ENCODE data around the gene ZNF488.

Gene ZNF488

DNA sequence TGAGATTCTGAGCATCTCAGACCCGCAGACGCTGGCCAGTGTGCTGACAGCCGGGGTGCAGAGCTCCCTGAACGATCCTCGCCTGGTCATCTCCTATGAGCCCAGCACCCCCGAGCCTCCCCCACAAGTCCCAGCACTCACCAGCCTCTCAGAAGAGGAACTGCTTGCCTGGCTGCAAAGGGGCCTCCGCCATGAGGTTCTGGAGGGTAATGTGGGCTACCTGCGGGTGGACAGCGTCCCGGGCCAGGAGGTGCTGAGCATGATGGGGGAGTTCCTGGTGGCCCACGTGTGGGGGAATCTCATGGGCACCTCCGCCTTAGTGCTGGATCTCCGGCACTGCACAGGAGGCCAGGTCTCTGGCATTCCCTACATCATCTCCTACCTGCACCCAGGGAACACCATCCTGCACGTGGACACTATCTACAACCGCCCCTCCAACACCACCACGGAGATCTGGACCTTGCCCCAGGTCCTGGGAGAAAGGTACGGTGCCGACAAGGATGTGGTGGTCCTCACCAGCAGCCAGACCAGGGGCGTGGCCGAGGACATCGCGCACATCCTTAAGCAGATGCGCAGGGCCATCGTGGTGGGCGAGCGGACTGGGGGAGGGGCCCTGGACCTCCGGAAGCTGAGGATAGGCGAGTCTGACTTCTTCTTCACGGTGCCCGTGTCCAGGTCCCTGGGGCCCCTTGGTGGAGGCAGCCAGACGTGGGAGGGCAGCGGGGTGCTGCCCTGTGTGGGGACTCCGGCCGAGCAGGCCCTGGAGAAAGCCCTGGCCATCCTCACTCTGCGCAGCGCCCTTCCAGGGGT, 35.2 kb downstream of the ZNF488 start:
- DNase-seq = no peak

DNA sequence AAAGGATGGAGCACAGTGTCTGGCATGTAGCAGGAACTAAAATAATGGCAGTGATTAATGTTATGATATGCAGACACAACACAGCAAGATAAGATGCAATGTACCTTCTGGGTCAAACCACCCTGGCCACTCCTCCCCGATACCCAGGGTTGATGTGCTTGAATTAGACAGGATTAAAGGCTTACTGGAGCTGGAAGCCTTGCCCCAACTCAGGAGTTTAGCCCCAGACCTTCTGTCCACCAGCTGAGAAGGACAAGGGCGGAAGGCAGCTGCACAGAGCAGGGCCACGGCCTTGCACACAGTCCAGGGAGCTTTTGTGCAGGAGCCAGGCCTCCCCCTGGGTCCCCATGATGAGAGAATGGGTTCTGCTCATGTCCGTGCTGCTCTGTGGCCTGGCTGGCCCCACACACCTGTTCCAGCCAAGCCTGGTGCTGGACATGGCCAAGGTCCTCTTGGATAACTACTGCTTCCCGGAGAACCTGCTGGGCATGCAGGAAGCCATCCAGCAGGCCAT, 35.9 kb downstream of the ZNF488 start, which contains the start of gene RBP3:
RBP3 (plus strand) TSS at position 226 of the 514 bp plus-strand sequence; CDS start at position 348, 122 bp downstream.
- DNase-seq = no peak

DNA sequence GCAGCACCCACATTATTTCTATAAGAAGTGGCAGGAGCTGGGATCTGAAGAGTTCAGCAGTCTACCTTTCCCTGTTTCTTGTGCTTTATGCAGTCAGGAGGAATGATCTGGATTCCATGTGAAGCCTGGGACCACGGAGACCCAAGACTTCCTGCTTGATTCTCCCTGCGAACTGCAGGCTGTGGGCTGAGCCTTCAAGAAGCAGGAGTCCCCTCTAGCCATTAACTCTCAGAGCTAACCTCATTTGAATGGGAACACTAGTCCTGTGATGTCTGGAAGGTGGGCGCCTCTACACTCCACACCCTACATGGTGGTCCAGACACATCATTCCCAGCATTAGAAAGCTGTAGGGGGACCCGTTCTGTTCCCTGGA, 36.8 kb downstream of the ZNF488 start:
- no peak for DNase-seq

DNA sequence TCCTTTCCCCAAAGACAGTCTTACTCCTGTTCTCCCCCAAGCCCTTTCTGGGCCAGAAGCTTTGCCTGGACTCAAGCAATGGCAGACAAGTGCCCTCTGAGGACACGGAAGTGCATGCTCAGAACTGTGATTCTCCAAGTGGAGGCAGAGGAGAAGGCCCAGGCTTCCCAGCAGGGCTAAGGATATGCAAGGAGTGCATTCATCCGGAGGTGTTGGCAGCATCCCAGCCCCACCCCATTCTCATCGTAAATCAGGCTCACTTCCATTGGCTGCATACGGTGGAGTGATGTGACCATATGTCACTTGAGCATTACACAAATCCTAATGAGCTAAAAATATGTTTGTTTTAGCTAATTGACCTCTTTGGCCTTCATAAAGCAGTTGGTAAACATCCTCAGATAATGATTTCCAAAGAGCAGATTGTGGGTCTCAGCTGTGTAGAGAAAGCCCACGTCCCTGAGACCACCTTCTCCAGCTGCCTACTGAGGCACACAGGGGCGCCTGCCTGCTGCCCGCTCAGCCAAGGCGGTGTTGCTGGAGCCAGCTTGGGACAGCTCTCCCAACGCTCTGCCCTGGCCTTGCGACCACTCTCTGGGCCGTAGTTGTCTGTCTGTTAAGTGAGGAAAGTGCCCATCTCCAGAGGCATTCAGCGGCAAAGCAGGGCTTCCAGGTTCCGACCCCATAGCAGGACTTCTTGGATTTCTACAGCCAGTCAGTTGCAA, 37.4 kb downstream of the ZNF488 start:
- DNase-seq = no peak

DNA sequence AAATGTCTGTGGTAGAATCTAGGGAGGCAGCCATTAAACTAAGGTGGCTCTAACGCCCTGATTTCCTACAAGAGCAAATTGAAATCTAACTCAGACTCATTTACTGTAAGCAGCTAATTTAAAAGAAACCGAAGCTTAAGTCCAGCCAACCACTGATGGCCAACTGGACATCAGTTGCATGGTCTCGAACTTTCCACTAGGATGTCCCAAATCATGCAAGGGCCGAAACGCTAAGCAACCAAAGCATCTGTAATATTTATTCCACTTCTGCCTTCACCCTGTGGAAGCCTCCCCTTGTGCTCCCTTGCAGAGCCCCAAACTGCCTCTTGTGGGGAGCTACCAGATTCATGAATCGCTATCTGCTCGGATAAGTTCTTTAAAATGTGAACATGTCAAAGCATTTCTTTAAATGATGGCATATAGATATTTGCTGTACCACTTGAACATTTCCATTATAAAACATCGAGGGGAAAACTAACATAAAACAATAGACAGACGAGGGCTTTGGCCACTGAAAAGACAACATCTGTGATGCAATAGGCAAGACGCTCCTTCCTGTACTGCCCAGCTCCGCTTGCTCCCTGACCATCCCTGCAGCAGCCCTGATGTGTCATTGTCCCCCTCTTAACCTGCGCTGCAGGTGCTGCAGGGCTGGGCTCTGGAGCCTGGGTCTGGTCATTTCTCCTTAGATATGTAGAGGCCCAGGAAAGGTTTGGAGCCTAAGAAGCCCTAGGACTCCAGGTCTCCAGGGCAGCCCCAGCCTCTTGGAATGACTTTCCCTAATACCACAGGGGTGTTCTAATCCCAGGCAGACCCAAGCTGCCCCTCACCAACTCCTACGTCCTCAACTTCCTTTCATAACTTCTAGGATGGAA, 38.9 kb downstream of the ZNF488 start:
- no peak for DNase-seq

DNA sequence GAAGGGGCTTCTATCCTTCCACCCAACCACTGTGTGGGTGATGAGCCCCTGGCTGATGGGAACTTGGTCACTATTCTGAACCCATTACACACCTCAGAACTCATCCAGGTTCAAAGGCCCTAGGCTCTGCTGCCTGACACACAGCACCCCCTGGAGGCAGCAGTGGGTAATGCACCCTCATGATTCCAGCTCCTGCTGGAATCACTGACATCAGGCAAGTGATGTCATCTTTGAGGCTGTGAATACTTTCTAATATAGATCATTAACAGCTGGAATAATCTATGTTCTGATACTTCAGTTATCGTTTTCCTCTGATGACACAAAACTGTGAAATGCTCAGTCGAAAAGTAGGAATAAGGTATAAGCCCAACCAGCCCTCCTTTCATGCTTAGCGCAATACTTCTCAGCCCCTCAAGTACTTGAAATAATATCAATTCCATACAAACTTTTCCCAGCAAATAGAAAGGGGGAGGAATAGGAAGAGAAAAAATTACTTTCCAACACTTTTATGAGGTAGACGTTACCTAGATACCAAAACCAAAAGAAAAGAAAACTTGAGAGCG, 43.4 kb downstream of the ZNF488 start:
- DNase-seq = peak; percentile 41

DNA sequence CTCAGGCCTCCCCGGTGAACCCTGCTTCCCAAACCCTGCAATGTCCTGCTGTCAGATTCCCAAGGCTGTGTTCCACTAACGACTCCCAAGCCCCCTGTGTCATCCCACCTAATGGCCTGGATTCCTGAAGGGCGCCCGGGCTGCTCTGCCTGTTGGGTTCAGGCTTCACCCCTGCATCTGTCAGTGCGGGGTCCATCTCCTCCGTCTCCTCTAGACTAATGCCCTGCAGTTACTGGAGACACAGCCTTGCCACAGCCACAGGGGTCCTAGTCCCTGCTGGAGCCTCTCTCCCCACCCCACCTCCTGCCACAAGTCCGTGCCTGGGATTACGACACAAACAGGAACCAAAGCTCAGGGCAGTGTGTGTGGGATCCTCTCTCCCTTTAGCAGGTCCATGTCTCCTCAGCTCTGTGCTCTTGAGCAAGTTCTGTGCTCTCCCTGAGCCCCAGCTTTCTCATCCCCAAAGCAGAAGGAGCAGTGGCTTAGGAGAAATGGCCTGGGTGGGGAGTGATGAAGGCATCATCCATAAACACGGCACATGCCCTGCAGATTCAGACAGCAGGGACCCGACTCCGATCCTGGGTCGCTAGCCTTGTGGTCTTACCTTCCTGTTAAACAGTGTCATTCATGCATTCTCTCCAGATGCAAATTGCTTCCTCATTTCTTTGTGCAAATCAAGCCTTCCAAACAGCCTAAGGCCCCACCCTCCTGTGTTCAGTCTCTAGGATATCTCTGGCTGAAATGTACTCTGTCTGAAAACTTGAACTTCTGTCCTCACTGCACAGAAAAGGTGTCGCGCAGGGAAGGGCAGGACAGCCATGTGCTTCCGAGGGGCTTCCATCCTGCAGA, 44.1 kb downstream of the ZNF488 start:
- DNase-seq = no peak

DNA sequence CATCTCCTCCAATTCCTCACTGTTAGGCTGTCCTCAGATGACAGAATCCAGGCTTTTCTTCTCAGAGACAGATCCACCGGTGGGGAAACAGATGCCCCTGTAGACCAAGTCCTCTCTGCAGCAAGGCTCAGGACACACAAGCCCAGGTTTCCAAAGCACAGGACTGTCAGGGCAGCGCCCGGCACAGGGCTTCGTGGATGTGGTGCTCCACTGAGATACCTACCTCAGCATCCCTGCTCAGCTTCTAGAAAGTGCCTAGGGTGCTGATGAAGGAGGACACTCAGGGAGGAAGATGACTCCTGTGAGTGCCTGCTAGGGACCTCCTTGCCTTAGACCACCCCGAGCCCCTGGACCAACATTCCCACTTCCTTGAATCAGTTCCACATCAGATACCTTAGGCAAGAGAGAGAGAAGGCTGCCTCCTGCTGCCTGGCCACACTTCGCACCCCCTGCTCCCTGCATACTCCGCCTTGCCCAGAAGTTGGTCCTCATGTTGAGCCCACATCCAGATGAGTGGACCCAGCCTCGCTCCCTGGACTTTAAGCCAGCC, 44.8 kb downstream of the ZNF488 start:
- no peak for DNase-seq

DNA sequence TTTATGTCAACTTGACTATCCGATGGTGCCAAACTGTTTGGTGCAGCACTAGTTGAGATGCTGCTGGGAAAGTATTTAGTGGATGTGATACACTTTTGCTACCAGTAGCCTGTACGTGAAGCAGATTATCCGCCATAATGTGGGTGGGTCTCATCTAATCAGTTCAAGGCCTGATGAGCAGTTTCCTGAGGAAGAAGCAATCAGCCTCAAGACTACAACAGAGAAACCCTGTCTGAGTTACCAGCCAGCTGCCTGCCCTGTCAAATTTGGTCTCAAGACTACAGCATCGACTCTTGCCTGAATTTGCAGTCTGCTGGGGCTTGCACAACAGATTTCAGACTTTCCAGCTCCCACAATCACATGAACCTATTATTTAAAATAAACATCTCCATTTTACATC, 46.8 kb downstream of the ZNF488 start:
- DNase-seq = no peak

DNA sequence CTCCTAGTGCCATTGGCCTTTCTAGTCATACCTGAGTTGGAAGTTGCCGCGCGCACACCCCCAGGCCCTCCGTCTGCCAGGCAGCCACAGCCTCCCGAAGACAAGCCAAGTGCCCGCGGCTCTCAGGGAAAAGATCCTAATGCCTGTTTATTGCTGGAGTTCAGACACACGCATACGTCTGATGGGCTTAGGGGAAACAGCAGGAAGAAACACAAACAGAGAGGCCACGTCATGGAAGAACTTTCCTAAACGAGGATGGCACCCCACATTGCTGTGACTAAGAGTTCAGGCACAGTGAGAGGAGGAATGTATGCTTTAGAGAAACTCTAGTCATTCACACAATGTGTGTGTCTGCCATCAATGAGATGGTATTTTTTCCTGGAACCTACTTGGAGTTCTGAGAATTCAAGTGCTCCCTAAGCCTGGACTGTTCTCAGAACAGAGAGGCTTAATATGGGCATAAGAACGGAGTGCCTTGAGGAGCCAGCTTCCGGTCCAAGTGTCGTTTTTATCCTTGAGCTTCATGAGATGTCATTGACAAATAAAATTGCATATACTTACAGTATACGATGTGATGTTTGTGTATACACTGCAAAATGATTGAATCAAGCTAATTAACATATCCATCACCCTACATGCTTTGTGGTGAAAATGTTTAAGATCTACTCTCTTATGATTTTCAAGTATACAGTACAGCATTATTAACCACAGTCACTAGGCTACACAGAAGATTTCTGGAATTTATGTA, 47.5 kb downstream of the ZNF488 start:
- DNase-seq = no peak

DNA sequence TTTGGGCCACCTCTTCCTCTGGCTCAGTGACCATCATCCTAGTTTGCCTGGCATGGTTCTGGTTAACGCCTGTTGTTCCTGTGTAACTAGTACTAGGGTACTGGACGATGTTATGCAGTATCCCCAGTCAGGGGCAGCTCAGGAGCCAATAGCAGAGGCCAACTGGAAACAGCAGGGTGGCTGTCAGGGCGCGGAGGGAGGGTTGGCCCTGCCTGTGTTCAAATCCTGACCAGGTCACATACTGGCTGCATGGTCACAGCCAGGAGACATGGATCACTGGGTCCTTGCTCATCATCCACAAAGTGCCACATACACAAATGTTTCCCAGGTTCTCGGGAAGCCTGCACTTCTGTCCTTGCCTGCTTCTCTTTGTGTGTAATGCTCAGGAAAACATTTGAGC, 48.2 kb downstream of the ZNF488 start:
- DNase-seq = no peak

DNA sequence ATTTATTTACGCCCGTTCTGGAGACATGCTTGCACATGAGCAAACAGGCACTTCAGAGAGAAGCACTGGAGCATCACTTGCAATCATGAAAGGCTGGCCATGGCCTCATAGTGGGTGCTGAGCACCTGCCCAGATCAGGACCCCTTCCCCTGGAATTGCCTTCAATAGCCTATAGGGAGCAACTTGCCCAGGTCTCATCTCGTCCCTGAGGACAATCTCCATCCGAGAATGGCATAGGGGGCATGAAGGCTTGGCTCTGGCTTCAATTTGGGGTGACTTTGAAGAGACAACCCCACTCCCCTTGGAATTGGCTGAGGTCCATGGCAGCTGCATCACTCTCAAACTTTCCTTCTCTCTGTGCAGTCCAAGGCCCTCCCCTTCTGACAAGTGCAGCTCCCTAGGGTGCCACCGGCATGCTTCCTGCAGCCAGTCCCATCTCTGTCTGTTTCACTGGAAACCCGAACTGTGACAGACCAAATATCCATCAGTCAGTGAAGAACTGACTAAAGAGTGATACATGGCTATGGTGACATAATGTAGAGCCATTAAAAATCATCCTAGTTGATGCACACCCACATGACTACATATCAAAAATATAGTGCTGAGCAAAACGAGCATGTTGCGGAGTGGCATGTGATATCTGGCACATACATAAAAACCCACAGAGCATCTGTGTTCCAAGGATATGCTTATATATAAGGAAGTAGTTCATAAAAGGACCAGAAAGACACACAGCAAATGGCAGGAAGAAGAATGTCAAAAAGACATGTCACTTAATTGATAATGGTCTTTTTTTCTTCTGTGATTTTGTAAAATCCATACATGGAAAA, 49.4 kb downstream of the ZNF488 start:
- DNase-seq = no peak

DNA sequence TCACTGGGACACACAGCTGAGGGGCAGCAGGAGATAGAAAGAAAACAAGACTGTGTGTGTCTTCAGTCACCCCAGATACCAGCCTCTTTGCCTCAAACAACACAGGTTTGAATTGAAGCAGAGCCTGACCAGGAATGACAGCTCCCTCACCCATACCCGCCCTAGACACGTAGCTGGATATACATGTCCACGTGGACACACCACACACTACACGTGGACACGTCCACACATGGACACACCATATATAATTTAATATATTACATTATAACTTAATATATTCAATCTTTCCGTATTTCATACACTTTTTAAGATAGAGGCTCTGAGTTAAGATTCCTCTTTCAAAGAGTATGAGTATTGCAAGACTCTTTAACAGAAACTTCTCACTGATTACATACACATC, 50.6 kb downstream of the ZNF488 start:
- no peak for DNase-seq

DNA sequence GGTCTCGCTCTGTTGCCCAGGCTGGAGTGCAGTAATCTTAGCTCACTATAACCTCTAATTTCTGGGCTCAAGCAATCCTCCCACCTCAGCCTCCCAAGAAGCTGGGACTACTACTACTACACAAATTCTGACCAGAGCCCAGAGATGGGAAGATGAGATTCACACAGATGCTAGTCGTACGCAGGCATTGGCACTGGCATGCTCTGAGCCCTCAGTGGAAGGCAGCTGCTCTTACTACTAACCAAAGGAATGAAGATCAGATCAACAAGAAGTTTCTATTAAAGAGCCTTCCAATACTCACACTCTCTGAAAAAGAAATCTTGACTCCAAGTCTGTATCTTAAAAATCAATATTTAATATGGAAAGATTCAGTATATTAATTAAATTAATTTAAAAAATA, 51.1 kb downstream of the ZNF488 start:
- no peak for DNase-seq

DNA sequence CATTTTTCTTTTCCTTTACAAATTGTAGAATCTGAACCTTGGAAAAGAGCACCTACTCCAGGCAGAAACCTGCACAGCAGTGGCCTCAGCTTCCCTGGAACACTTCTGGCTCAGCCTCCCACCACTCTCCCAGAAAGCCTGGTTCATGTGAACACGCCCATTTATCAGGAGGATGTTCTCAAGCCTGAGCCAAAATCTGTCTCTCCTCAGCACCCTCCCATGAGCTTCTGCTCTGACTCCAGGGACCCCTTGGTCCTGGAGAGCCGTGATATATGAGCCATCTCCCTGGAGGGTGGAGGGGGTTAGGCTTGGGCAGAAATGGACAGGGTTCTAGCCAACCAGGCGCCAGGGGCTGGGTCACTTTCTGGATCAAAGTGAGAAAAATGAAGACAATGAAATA, 51.7 kb downstream of the ZNF488 start:
- no peak for DNase-seq

DNA sequence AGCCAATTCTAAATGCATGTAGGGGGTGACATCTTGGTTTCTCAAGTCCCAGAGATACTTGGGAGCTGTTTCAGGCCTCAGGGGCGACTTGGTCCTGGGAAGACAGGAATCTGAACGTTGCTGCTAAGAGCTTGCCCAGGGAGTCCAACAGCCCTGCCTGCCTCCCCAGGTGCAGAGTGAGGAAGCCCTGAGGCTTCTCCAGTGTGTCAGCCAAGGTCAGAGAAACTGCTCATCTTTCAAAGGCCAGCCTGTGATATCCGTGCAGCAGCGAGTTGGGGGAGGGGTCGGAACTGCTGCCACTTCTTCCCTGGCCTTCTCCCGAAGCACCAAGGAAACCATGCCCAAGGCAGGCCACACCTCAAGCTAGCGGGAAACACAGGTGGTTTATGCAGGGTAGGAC, 52.1 kb downstream of the ZNF488 start:
- DNase-seq = no peak

DNA sequence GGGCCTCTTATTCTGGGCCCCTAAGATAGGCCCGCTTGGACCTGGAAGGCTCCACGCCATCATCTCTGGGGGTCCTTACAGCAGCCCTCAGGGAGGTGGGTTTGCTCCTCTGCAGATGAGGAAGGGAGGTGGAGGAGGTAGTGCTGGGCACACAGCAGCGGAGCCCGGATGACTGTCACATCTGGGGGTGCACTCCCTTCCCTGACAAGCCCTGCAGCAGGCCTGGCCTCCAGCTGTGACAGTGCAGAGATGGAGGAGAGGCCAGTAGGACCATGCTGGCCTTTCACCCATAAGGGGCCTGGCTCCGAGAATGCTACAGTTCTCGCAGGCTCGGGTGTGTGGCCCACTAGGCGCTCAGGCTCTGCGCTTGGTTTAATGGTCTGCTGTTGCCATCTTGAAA, 52.6 kb downstream of the ZNF488 start:
- DNase-seq = no peak

DNA sequence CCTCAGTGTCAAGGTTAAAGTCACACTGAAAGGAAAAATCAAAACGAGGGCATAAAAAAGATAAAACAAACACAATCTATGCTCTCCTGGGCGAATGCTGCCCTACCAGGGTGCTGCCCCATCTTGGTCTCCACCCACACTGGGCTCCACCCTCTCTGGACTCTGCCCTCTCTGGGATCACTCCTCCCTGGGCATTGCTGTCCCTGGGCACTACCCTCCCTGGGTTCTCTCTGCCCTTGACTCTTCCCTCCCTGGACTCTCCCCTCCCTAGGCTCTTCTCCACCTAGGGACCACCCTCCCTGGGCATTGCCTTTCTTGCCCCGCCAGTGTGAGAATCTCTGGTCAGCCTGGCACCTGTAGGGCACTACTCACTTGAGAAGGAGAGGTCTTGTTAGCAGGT, 53.3 kb downstream of the ZNF488 start:
- DNase-seq = no peak

DNA sequence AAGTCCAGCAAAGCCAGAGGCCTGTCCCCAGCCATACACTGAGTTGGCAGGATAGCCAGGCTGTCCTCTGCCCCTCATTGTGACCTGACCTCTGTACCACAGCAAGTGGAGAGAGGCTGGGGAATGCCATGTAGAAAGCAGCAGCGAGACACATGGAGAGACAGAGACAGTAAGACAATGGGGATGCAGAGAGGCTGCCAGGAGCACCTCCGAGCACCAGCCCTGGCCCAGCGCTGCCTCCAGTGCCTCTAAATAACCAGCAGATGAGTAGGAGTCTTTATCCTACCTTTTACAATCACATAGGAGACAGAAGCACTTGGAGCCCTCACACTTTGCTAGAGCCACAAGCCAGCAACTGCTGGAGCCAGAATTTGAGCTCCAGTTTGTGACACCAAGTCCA, 53.7 kb downstream of the ZNF488 start:
- no peak for DNase-seq

DNA sequence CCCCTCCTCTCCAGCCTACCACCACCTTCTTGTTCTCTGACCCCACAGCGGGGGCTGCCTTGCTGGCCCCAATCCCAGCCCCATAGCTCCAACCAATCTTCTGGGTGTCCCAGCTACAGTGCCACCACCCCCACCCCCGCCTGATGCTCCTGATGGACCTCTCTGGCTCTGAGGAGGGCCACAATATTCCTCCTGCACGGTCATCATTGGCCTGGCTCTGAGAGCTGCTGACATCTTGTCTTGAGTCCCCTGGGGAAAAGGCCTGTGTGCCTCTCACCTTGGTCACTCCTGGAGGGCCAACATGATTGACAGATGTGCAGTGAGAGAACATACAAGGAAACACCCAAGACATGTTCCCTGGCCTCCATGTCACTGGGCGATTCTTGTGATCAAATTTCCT, 54.2 kb downstream of the ZNF488 start:
- DNase-seq = no peak

Data from RPMI8226 (cell line).